ENCODE results near the gene TEDC2.

GRCh38 chr16:2487903-2488531, 28.1 kb downstream of the TEDC2 start:
- no peak for TF ChIP-seq CTCF (IDR thresholded peaks at IDR 0.05)
- no peak for TF ChIP-seq ZFX (IDR thresholded peaks at IDR 0.05; ENCODE audit: borderline replicate concordance)

Data from 22Rv1 (cell line).